Stimulated activated CD8-positive, alpha-beta memory T cell treated with anti-CD3 and anti-CD28 coated beads, Interleukin-15, amount 100 ng/mL, for 4 hours (primary cell): Measurements from ENCODE around the gene CDS2.

Source experiments
- DNase-seq, 2 donors: peaks; one replicate each; pipeline ENCODE4 v3.0.0-alpha.2; 2020; ENCODE audit warnings: low read depth in 2 of 2

CDS2 gene

GRCh38 chr20:5153612-5154542 lies 27.1 kb downstream of the CDS2 start:
- DNase-seq: no peak

GRCh38 chr20:5154543-5154925 lies 27.7 kb downstream of the CDS2 start:
- DNase-seq: no peak

GRCh38 chr20:5155404-5155803 lies 28.6 kb downstream of the CDS2 start:
- no peak for DNase-seq

GRCh38 chr20:5156675-5157448 lies 30.1 kb downstream of the CDS2 start:
- DNase-seq: no peak

- no peak for DNase-seq
Observed at GRCh38 chr20:5159928-5160327, 33.1 kb downstream of the CDS2 start.

GRCh38 chr20:5160882-5161281 lies 34.1 kb downstream of the CDS2 start:
- no peak for DNase-seq

GRCh38 chr20:5161536-5162164 lies 34.8 kb downstream of the CDS2 start:
- no peak for DNase-seq

GRCh38 chr20:5164645-5165625 lies 38.1 kb downstream of the CDS2 start:
- no peak for DNase-seq

GRCh38 chr20:5168651-5169396 lies 42.0 kb downstream of the CDS2 start:
- DNase-seq: no peak

GRCh38 chr20:5170341-5170740 lies 43.5 kb downstream of the CDS2 start:
- DNase-seq: no peak

- no peak for DNase-seq
Observed at GRCh38 chr20:5171064-5171789, 44.4 kb downstream of the CDS2 start.

- DNase-seq: no peak
Observed at GRCh38 chr20:5171790-5172164, 45.0 kb downstream of the CDS2 start.

- DNase-seq: no peak
Observed at GRCh38 chr20:5172167-5172601, 45.4 kb downstream of the CDS2 start.

GRCh38 chr20:5172903-5173463 lies 46.2 kb downstream of the CDS2 start:
- DNase-seq: no peak

- DNase-seq: no peak
Observed at GRCh38 chr20:5173751-5174150, 46.9 kb downstream of the CDS2 start.

GRCh38 chr20:5177071-5177470 lies 50.3 kb downstream of the CDS2 start:
- DNase-seq: no peak

GRCh38 chr20:5178046-5178445 lies 51.2 kb downstream of the CDS2 start:
- DNase-seq: no peak

GRCh38 chr20:5180421-5180820 lies 53.6 kb downstream of the CDS2 start:
- DNase-seq: no peak

GRCh38 chr20:5180933-5181332 lies 54.1 kb downstream of the CDS2 start:
- DNase-seq: no peak
